Right atrium auricular region (tissue), 2 donors: Measurements from ENCODE around the gene C1orf74. TPM values are rescaled to one million over a fixed set of nuclear protein-coding genes. Genes with fewer than 3 reads are reported as not detected.
A peak's percentile ranks its signal among the peaks of the same experiment; 100 is the strongest.

Experiments used
- DNase-seq: peaks from one replicate; pipeline ENCODE4 v3.0.0-alpha.2; 2019; ENCODE audit warnings: low spot score
- H3K27ac ChIP-seq, 2 donors: fragments of 200-600 bp; sonication (generic); 1 replicate in 1 of 2; 2 replicates in 1 of 2; pipeline ENCODE4 v1.5.1; 2016 to 2019
- H3K27me3 ChIP-seq, 2 donors: fragments of 200-600 bp; sonication (generic); one replicate each; pipeline versions ENCODE4 v1.5.1 to v1.6.0; 2017 to 2019
- H3K36me3 ChIP-seq: fragments of 200-600 bp; sonication (generic); one replicate; pipeline ENCODE4 v1.5.1; 2016
- H3K4me1 ChIP-seq, 2 donors: fragments of 200-600 bp; sonication (generic); one replicate each; pipeline versions ENCODE4 v1.5.1 to v1.6.0; 2017 to 2019
- H3K4me3 ChIP-seq, 2 donors: fragments of 200-600 bp; sonication (generic); 1 replicate in 1 of 2; 2 replicates in 1 of 2; pipeline ENCODE4 v1.5.1; 2017 to 2019; ENCODE audit warnings: mild to moderate bottlenecking in 1 of 2, moderate library complexity in 1 of 2
- H3K9me3 ChIP-seq, 2 donors: fragments of 200-600 bp; sonication (generic); one replicate each; pipeline ENCODE4 v1.5.1; 2019
- total RNA-seq, 2 donors: library from RNA; depleted of rRNA; stranded (reverse); fragments of >200 nt; gene quantifications; one replicate each; pipeline ENCODE4 v1.1.0, GENCODE V29; 2016
- TF ChIP-seq, protein P1 (sequence below), 2 donors: fragments of 200-600 bp; sonication (generic); IDR thresholded peaks; one replicate each; pipeline ENCODE4 v1.5.1; 2019; ENCODE audit warnings: antibody characterized with exemption in 2 of 2

The C1orf74 gene
- total RNA-seq, 2 donors from 2014 or later: 1.6 to 1.7 TPM

DNA sequence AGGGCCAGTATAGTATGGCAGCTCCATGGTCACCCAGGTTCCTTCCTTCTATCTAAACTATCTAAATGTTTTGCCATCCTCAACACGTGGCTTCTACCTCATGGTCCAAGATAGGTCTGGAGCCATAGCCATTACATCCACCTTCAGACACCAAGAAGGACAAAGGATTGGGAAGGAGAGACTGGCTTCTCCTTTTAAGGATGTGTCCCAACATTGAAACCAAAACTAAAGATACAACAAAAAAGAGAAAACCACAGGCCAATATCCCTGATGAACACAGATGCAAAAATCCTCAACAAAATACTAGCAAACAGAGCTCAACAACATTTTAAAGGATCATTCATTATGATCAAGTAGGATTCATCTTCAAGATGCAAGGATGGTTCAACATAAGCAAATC is 54.9 kb downstream of the C1orf74 start:
- H3K36me3 ChIP-seq: no peaks in the 10 kb centered on the region
- H3K27ac ChIP-seq: peak overlapping the region; percentile 57 to 75
- no peaks in the 10 kb centered on the region for H3K27me3 ChIP-seq
- TF ChIP-seq, protein P1, sequence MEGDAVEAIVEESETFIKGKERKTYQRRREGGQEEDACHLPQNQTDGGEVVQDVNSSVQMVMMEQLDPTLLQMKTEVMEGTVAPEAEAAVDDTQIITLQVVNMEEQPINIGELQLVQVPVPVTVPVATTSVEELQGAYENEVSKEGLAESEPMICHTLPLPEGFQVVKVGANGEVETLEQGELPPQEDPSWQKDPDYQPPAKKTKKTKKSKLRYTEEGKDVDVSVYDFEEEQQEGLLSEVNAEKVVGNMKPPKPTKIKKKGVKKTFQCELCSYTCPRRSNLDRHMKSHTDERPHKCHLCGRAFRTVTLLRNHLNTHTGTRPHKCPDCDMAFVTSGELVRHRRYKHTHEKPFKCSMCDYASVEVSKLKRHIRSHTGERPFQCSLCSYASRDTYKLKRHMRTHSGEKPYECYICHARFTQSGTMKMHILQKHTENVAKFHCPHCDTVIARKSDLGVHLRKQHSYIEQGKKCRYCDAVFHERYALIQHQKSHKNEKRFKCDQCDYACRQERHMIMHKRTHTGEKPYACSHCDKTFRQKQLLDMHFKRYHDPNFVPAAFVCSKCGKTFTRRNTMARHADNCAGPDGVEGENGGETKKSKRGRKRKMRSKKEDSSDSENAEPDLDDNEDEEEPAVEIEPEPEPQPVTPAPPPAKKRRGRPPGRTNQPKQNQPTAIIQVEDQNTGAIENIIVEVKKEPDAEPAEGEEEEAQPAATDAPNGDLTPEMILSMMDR (IDR thresholded peaks at IDR 0.05): no peak
- H3K4me1 ChIP-seq: peaks cover 0 to 16% of the 10 kb centered on the region in 2 donors
- no peak overlapping the region for H3K4me3 ChIP-seq
- H3K9me3 ChIP-seq: no peaks in the 10 kb centered on the region
- DNase-seq: no peak

Other genes with a start within 250 kb of the C1orf74 start
- gene CAMK1G, start 200.8 kb downstream of the C1orf74 start, total RNA-seq: under 1 TPM in 1 of 2 donors, not detected in 1; 0.28 TPM
- gene LAMB3, start 132.1 kb downstream of the C1orf74 start, total RNA-seq: 10 to 100 TPM in 1 of 2 donors, 1 to 10 TPM in 1; 4.7 to 11.1 TPM
- gene G0S2, start 109.1 kb downstream of the C1orf74 start, total RNA-seq: 100 to 1,000 TPM; 212 to 299 TPM
- 10 to 100 TPM in 1 of 2 donors, 1 to 10 TPM in 1; 3.7 to 17.2 TPM for gene HSD11B1, start 79.7 kb downstream of the C1orf74 start, total RNA-seq
- gene TRAF3IP3, start 28.5 kb downstream of the C1orf74 start, total RNA-seq: 1 to 10 TPM in 1 of 2 donors, under 1 TPM in 1; 0.19 to 2.2 TPM
- gene IRF6, start 21.6 kb upstream of the C1orf74 start, total RNA-seq: 10 to 100 TPM; 30.4 to 32.6 TPM
- 1 to 10 TPM; 2.8 to 3.9 TPM for gene UTP25, start 43.4 kb upstream of the C1orf74 start, total RNA-seq
- under 1 TPM in 1 of 2 donors, not detected in 1; 0.04 TPM for gene SYT14, start 153.7 kb upstream of the C1orf74 start, total RNA-seq